GM19351 (cell line): ENCODE results near the gene TMEM131L.

Experiments
- ATAC-seq: cut with Tn5 transposase; IDR thresholded peaks from one replicate; pipeline ENCODE4 v1.9.1; 2021; ENCODE audit warnings: mild to moderate bottlenecking, moderate library complexity; ENCODE audit not compliant: unreplicated experiment

Gene TMEM131L

GRCh38 chr4:153472122-153473037 lies 6.2 kb downstream of the TMEM131L start:
- peak; percentile 45 for ATAC-seq

GRCh38 chr4:153474251-153474650 lies 8.1 kb downstream of the TMEM131L start:
- ATAC-seq = no peak

- ATAC-seq = no peak
These were observed 10.8 kb downstream of the TMEM131L start for GRCh38 chr4:153476829-153477574.

GRCh38 chr4:153479101-153479500 lies 12.9 kb downstream of the TMEM131L start:
- ATAC-seq = no peak

GRCh38 chr4:153480704-153481103 lies 14.5 kb downstream of the TMEM131L start:
- ATAC-seq = no peak

GRCh38 chr4:153481478-153481877 lies 15.3 kb downstream of the TMEM131L start:
- no peak for ATAC-seq

- ATAC-seq = no peak
These were observed 17.6 kb downstream of the TMEM131L start for GRCh38 chr4:153483432-153484418.

- ATAC-seq = no peak
These were observed 19.2 kb downstream of the TMEM131L start for GRCh38 chr4:153485359-153485758.

- ATAC-seq = no peak
These were observed 19.7 kb downstream of the TMEM131L start for GRCh38 chr4:153485860-153486259.

GRCh38 chr4:153486281-153487151 lies 20.4 kb downstream of the TMEM131L start:
- ATAC-seq = no peak

GRCh38 chr4:153488006-153488891 lies 22.1 kb downstream of the TMEM131L start:
- ATAC-seq = peak; percentile 37

GRCh38 chr4:153489856-153490558 lies 23.8 kb downstream of the TMEM131L start:
- ATAC-seq = no peak

GRCh38 chr4:153490985-153491483 lies 24.9 kb downstream of the TMEM131L start:
- ATAC-seq = no peak

GRCh38 chr4:153494562-153494961 lies 28.4 kb downstream of the TMEM131L start:
- ATAC-seq = no peak

- no peak for ATAC-seq
These were observed 29.5 kb downstream of the TMEM131L start for GRCh38 chr4:153495480-153496193.

- ATAC-seq = peak; percentile 48
These were observed 31.0 kb downstream of the TMEM131L start for GRCh38 chr4:153497091-153497531.
